ENCODE measurements around the gene SLC6A6.

- TF ChIP-seq EZH2 (optimal IDR thresholded peaks at IDR 0.05; ENCODE audit: low read depth, low read length) (no peak), EZH2phosphoT487 (IDR thresholded peaks at IDR 0.05; ENCODE audit: low read length) (no peak)
- TF ChIP-seq, protein P1, sequence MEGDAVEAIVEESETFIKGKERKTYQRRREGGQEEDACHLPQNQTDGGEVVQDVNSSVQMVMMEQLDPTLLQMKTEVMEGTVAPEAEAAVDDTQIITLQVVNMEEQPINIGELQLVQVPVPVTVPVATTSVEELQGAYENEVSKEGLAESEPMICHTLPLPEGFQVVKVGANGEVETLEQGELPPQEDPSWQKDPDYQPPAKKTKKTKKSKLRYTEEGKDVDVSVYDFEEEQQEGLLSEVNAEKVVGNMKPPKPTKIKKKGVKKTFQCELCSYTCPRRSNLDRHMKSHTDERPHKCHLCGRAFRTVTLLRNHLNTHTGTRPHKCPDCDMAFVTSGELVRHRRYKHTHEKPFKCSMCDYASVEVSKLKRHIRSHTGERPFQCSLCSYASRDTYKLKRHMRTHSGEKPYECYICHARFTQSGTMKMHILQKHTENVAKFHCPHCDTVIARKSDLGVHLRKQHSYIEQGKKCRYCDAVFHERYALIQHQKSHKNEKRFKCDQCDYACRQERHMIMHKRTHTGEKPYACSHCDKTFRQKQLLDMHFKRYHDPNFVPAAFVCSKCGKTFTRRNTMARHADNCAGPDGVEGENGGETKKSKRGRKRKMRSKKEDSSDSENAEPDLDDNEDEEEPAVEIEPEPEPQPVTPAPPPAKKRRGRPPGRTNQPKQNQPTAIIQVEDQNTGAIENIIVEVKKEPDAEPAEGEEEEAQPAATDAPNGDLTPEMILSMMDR (IDR thresholded peaks at IDR 0.05; ENCODE audit: low read length): no peak
Observed at GRCh38 chr3:14375192-14375591, 27.2 kb upstream of the SLC6A6 start.
